GM21528 (cell line): ENCODE results near the gene CNNM4.

ENCODE experiments used
- ATAC-seq: cut with Tn5 transposase; IDR thresholded peaks from one replicate; pipeline ENCODE4 v1.9.1; 2021; ENCODE audit warnings: mild to moderate bottlenecking, moderate library complexity; ENCODE audit not compliant: unreplicated experiment, low FRiP score

The CNNM4 gene

GRCh38 chr2:96757477-96757860 lies 3.2 kb upstream of the CNNM4 start:
- no peak for ATAC-seq

GRCh38 chr2:96758987-96759386 lies 1.7 kb upstream of the CNNM4 start:
- no peak for ATAC-seq

- no peak for ATAC-seq
Observed at GRCh38 chr2:96759548-96759947, 1.2 kb upstream of the CNNM4 start.

- peak; percentile 59 for ATAC-seq
Observed at GRCh38 chr2:96760986-96761832, 507 bp downstream of the CNNM4 start.

GRCh38 chr2:96762529-96763311 lies 2.0 kb downstream of the CNNM4 start:
- no peak for ATAC-seq

- no peak for ATAC-seq
Observed at GRCh38 chr2:96763511-96764252, 3.0 kb downstream of the CNNM4 start.

- no peak for ATAC-seq
Observed at GRCh38 chr2:96764253-96764637, 3.5 kb downstream of the CNNM4 start.

GRCh38 chr2:96767135-96767871 lies 6.6 kb downstream of the CNNM4 start:
- ATAC-seq: no peak

GRCh38 chr2:96768083-96768561 lies 7.4 kb downstream of the CNNM4 start:
- ATAC-seq: no peak

GRCh38 chr2:96769814-96770213 lies 9.1 kb downstream of the CNNM4 start:
- ATAC-seq: no peak

GRCh38 chr2:96770442-96771202 lies 9.9 kb downstream of the CNNM4 start:
- no peak for ATAC-seq

GRCh38 chr2:96771796-96772618 lies 11.3 kb downstream of the CNNM4 start:
- no peak for ATAC-seq

- ATAC-seq: no peak
Observed at GRCh38 chr2:96772903-96773671, 12.4 kb downstream of the CNNM4 start.

- no peak for ATAC-seq
Observed at GRCh38 chr2:96773922-96774321, 13.2 kb downstream of the CNNM4 start.

- ATAC-seq: no peak
Observed at GRCh38 chr2:96775160-96775559, 14.5 kb downstream of the CNNM4 start.

GRCh38 chr2:96783388-96783787 lies 22.7 kb downstream of the CNNM4 start:
- ATAC-seq: no peak

GRCh38 chr2:96787411-96787810 lies 26.7 kb downstream of the CNNM4 start:
- ATAC-seq: no peak
